HG03108 (cell line): Measurements from ENCODE around the gene CYB561D1.

Source experiments
- ATAC-seq: cut with Tn5 transposase; IDR thresholded peaks from one replicate; pipeline ENCODE4 v1.9.1; 2021; ENCODE audit warnings: moderate library complexity; ENCODE audit not compliant: unreplicated experiment

Gene CYB561D1

DNA sequence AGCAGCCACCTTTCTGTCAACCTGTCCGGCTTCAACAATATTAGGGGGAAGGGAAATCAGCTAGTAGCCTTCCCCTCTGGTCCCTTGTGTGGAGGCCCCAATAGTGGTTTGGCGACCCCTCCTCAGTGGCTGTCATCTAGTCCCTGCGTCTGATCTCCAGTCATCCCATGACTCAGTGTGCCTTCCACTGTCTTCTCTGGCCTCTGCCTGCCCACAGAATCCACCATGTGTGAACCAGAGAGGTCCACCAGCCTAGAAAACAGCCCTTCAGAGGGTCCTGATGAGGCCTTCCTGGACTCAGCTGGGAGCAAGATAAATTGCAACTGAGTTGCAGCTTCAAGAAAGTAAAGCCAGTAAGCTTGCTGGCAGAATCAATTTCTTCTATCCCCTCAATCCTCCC lies 14.0 kb upstream of the CYB561D1 start:
- no peak for ATAC-seq

DNA sequence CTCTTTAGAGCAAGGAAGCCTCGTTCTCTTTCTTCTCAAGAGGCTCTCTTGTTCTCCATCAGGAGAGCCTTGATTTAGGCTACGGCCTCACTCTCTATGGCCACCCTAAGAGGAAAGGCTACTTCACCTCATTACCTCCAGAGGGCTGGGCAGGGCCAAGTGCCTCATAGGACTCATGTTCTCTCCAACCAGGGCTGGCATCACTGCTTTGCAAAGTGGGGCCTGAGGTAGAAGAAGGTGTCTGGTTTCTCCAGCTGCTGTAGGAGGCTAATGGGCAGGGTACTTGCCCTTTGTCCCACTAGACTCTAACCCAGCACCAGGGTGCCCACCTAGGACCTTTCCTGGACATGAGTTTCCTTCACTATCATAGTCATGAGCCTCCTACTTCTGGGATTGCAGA lies 12.2 kb upstream of the CYB561D1 start:
- ATAC-seq: no peak

DNA sequence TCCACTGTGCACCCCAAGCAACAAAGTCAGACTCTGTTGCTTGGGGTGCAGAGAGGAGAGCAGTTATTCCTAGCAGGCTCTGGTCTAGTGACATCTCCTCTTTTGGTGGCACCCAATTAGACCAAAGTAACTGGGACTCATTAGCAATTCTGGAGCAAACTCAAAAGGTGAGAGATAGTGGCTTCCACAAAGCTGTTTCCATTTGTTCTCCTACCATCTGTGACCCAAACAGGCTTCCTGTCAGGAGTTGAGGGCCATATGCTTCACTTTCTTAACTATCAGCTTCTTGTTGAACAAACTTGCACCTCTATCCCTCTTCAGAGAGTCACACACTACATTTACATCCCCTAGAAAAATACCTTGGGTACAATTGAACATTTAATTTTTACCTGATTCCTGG lies 11.7 kb upstream of the CYB561D1 start:
- no peak for ATAC-seq

DNA sequence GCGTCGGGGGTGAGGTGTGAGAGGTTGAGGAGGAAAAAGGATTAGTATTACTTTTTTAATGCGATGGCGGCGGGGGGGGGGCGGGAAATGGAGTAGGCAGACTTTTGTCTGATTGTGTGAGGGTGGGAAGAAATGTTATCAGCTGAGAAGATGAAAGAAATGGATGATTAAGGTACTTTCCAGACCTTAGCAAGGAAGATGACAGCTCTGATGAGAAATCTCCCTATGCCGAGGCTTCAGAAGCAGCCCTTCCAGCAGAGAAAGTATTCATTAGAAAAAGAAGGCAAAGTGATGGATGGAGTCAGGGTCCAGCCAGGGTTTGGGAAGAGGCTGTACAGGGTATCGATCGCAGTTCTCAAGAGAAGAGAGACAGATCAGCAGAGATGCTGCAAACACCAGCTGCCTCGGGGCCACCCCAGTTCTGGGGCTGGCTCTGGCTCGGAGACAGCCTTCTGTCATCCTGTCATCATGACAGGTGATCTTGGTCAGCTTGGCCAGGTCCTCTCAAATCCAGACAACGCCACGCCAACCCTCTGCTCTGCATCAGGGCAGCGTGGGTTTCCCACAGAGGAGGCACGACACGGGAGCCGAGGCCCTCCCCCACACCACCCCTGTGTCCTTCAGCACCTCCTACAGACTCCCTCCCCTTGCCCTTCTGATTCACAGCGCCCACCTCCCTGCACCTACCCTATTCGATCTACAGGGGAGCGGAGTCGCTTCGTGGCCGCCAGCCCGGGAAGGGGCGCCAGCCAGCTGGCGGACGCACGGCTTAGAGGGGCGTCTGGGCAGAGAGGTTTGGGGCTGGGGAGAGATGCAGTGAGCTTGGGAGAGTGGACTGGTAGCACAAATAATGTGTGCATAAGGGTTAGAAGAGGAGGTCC lies 10.9 kb upstream of the CYB561D1 start:
- peak; percentile 14 for ATAC-seq

DNA sequence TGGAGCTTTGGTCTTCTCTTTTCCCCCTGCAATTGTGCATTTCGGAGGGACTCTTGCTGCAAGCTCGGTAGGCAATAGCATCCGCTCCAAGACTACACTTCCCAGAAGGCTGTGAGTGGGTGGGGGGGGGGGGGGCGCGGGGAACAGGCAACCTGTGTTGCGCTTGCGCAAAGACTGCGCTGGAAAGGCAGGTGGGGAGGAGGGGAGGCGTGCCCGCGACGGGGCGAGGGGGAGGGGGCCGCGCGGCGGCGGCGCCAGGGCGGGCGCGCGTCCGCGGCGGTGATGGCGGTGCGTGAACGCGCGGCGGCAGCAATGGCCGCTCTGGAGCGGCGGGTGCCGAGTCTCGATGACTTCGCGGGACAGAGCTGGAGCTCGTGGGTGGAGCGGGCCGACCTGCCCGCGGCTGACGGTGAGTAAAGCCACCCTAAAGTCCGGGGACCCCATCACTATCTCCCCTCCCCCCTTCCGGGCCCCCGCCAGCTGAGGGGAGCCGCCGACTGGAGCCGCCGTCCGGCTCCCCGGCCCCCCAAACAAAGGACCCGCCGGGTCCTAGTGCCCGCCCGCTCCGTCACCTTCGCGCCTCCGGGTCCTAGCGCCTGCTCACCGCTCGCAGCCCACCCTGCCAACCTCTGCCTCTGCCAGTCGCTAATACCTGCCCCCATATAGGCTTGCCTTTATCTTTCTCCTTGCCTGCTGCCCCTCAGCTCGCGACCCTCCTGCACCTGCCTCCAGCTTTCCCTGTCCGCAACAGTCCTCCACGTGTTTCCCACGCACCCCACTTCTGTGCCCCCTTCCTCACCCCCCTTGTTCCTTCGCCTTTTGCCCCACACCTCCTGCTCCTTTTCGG lies 10.0 kb upstream of the CYB561D1 start, which contains the start of gene ATXN7L2:
TSS of gene ATXN7L2 (plus strand) at position 234 of the 847 bp plus-strand sequence. CDS start at position 283, 49 bp downstream.
- peak; percentile 73 for ATAC-seq

DNA sequence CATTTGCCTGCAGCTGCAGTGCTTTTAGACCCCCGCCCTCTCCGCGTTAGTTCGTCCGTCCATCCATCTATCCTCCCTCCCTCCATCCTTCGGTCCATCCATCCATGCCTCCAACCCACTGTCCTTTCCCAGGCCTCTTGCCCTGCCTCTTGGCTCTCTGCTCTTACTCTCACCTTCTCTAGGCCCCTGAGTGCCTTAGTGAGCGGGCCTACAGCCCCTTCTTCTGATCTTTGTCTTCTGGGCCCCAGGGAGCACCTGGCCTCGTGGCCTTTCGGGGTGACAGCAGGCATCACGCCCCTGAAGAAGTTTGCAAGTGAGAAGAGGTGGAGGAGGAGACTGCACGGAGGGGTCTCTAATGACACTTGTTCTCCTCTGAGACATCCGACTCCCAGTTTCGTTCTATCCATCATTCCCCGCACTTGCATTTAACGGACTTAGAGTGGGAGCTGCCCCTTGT lies 9.3 kb upstream of the CYB561D1 start:
- ATAC-seq: no peak

DNA sequence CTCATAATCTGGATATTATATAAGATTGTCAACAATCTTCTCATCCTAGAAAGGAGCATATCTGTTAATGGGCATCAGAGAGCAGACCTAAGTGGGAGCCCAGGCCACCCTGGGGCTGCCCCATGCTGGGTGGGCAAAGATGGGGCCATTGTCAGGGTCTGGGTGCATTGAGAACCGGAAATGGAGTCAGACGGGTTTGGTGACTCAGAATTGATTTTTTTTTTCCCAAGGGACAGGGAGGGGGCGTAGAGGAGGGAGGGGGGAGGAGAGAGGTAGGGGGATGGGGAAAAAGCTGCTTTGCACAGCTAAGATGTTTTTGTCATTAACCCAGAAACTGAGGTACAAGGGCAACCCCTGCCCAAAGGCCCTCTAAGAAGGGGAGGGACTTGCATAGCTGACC lies 8.9 kb upstream of the CYB561D1 start:
- no peak for ATAC-seq

DNA sequence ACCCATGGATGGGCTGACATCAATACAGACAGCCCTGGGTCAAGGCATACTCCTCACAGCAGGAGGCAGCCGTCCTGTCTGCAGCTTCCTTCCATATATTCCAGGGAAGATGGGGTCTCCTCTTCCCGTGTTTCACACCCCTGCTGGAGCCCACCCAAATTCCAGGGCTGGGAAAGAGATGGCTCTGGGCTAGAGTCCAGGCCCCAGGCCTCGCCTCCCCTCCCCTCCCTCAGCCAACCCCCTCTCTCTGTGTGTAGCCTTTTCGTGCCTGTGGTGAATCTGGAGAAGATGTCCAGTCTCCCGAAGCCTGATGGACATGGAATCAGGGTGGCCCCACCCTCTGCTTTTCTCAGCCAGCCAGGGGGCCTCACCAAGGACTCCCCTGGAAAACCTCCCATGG lies 6.6 kb upstream of the CYB561D1 start:
- no peak for ATAC-seq

DNA sequence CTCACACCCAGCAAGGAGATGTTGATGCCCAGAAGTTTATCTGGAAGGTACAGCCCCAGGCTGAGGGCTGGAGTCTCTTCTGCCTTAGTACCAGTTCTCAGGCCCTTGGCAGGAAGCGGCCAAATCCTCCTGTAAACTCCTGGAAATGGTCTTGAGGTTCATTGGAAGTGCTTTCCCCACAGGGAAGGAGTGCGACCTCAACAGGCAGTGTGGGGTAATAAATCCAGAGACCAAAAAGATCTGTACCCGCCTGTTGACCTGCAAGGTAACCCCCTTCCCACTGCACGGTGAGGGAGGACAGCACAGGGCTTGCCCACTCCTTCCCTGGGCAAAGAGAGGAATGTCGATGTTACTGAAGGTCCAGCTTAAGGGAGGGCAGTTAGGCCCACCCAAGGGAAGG lies 5.7 kb upstream of the CYB561D1 start:
- ATAC-seq: no peak

DNA sequence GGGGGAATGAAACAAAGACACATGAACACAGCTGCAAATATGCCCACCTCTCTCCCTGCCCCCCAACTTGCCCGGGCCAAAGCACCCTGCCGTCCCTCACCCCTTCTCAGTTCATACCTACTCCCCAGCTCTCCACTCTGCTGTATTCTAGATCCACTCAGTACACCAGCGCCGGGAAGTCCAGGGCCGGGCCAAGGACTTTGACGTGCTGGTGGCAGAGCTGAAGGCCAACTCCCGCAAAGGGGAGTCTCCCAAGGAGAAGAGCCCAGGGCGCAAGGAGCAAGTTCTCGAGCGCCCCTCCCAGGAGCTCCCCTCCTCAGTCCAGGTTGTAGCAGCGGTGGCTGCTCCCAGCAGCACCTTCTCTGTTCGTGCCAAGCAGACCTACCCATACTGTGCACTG lies 5.2 kb upstream of the CYB561D1 start:
- no peak for ATAC-seq

DNA sequence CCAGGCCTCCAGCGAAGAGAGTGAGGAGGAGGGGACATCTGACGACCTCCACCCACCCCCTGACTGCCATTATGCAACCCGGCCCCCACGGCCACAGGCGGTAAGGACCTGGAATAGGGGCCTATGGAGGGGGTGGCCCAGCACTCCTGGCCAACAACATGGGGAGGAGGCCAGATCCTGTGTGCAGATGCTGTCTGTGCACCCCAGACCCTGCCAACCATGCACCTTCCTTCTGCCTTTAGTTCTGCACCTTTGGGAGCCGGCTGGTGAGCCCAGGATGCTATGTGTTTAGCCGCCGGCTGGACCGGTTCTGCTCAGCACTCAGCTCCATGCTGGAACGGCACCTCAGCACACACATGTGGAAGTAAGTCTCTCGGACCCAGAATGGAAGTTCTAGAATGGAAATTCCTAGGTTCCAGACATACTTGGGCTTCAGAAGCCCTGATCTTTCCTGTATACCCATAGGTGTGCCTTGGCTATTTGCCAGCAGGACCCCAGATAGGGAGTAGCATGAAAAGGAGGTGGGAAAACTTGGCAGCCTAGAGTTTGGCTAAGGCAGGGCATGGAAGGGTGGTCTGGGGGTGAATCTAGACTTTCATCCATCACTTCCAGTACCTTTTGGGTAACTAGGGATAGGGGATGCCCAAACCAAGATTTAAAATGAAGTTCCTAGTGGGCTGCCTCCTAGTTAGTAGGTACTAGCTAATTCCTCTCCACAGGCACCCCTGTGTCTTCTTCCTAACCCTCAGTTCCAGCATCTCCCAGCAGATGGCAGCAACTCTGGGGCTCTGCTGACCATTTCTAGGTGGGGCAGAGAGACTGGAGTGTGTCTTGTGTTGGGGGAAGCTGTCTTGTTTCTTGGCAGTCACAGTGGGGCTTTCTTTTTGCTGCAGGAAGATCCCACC lies 3.6 kb upstream of the CYB561D1 start:
- ATAC-seq: no peak

DNA sequence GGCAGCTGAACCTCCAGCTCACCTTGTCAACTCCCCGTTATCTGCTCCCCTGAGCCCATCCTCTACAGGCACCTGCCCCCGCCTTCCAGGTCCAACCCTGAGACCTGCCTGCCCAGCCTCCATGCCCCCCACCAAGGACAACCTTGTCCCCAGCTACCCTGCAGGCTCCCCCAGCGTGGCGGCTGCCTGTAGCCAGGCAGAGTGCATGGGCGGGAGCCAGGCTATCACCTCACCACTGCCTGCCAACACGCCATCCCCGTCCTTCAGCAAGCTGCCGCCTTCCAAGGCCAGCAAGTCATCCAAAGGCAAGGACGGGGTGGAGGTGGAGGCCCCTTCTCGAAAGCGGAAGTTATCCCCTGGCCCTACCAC lies 3.0 kb upstream of the CYB561D1 start:
- ATAC-seq: no peak

DNA sequence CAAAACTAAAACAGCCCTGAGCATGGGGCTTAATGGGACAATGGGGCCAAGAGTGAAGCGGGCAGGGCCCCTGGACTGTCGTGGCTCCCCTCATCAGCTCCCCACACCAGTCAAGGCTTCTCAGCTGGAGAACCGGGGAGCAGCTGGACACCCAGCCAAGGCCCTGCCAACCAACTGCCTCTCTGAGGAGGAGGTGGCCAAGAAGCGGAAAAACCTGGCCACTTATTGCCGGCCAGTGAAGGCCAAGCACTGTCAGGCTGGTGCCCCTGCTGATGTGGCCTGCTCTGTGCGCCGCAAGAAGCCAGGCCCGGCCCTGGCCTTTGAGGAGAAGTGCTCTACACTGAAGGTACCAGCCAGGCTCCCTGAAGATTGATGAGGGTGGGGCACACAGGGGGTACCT lies 2.5 kb upstream of the CYB561D1 start:
- ATAC-seq: no peak

DNA sequence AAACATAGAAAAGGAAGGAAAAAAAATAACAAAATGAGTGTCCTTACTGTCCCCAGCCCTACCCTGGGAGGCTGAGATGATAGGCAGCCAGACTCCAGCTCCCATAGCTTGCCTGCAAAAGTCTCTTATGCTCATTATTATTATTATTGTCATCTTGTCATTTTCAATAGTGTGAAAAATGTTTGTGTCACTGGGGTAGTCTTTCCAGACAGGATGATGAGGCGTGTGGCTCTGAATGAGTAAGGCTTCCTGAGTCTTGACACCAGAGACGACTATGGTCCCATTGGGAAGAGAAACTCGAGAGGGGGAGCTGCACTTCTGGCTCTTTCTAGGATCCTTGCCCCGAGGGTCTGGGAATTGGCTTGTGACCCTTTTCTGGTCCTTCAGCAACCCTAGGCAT lies 1.1 kb upstream of the CYB561D1 start:
- no peak for ATAC-seq

DNA sequence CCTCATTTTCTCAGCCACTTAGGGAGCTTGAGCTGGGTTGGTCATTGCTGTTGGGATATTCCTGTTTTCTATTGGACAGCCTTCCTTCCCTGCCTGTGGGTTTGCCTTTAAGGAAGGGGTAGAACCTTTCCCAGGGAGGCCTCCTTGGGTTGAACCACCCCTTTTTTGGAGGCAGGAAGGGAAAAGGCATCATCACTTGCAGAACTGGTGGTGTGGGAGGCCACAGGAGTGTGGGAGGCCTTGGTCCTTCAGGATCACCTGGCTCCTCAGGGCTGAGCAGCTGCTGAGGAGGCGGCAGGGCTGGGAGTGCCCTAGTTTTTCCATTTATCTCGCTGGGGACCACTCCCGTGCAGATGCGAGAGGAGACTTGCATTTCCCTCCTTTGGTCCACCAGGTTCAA lies 667 bp upstream of the CYB561D1 start:
- ATAC-seq: no peak

DNA sequence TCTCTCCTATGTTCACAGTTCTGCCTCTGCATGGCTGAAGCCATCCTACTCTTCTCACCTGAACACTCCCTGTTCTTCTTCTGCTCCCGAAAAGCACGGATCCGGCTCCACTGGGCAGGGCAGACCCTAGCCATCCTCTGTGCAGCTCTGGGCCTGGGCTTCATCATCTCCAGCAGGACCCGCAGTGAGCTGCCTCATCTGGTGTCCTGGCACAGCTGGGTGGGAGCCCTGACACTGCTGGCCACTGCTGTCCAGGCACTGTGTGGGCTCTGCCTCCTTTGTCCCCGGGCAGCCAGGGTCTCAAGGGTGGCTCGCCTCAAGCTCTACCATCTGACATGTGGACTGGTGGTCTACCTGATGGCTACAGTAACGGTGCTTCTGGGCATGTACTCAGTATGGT lies 1.8 kb downstream of the CYB561D1 start:
- no peak for ATAC-seq

DNA sequence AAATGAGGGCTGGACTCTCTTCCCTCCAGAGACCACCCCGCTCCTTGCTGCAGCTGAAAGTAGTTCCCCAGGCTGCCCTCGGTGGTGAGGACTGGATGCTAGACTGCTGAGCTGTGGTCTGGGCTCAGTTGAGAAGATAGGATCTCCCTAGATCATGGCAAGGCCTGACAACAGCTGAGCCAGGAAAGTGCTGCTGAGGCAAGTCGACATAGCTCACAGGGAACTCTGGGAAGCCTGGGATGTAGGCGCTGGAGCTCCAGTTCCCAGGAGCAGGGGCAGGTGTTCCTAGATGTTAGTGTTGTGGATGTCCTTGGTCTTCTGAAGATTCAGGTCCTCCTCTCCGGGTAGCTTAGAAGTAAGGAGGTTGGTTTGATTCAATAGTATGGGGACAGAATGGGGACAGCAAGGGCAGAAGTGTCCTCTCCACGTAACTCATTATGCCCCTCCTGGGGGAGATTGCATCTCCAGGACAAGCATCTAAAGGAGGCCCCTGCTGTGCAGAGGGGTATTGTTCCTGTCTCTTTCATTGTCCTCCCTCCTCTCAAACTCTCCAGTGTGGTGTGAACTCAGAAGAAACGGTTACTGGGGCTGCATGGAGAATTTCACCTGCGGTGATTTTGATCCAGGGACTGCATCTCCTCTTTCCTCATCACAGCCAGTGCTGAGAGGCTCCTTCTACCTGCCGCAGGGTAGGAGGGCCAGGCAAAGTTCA lies 3.7 kb downstream of the CYB561D1 start:
- ATAC-seq: no peak

DNA sequence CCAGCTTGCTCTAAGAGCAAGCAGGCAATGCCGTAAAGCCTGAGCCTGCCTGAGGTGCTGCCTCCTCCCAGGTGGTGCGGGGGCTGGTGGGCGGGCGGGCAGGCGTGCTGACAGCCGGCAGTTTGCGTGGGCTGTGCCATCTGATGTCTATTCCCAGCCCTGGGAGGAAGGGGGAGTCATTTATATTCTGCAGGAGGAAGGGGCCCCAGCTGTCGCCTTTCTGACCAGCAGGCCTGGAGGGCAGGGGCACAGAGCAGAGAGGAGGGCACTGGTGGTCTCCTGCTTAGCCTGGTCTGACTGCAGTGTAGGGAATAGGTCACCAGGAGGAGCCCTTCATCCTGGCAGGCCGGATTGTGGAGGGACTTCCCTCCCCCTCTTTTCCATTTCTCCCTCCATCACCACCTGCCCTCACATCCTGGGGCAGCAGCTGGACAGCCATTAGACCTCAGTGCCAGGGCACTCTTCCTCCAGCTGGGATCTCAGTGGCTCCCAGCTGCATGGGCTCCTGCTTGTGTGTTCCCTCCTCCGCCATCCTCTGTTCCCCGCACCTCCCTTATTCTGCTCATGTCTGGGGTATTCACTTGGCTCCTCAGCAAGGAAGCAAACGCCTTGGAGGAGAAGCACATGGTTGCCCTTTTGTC lies 4.4 kb downstream of the CYB561D1 start:
- no peak for ATAC-seq

DNA sequence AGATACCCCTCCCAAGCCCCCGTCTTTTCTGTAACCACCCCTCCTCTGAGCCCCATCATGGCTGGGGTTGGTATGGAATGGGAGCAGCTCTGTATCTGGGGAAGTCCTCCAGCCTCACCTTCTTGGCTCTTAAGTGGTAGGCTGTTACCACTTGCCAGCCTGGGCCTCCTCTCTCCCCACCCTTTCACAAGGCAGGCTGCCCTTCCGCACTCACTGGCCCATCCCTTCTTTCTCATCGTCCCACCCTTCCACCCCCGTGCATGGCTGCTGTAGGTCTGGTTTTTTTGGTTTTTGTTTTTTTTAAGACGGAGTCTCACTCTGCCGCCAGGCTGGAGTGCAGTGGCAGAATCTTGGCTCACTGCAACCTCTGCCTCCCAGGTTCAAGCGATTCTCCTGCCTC lies 5.2 kb downstream of the CYB561D1 start:
- no peak for ATAC-seq
